Measurements from ENCODE around the gene UBE2E3. TPM values are rescaled to one million over a fixed set of nuclear protein-coding genes. Genes with fewer than 3 reads are reported as not detected.
"Not testable (repeated sequence)": the region's sequence is repeated elsewhere in the genome, so short reads cannot be mapped to it uniquely, and the experiment has no call there.

The UBE2E3 gene
- polyA plus RNA-seq, 1 donor = 250 TPM

DNA sequence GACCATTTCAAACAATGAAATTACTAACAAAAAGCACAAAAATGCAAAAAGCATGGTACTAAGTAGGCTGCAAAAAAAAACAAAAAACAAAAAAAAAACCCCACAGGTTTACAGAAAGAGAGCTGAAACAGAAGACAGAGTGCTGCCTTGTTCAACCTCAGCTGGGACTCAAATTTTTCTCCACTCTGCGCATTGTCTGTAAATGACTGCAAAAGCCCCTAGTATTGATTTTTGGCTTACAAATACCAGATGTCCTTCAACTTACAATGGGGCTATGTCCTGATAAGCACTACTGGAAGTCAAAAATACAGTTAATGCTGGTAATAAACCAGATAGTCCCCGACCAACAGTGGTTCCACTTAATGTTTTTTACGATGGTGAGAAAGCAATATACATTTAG lies 42.2 kb downstream of the UBE2E3 start:
- no peak for DNase-seq

DNA sequence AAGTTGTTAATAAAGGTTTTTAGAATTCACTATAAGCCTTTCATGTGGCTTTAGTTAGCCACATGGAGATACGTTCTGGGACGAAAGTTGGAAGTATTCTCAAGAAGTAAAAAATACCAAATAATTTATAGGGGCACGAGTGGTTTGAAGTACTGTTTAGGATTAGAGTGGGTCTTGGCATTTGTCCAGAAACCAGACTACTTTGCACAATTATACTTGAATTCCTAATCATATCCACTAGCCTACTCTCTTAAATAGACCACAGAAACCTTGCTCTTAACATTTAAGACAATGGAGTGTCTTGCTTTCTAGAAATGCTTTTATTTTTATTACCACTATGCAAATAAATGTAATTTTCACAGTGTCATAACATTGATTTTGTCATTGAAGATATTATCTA lies 44.6 kb downstream of the UBE2E3 start:
- peak; percentile 3 for DNase-seq

DNA sequence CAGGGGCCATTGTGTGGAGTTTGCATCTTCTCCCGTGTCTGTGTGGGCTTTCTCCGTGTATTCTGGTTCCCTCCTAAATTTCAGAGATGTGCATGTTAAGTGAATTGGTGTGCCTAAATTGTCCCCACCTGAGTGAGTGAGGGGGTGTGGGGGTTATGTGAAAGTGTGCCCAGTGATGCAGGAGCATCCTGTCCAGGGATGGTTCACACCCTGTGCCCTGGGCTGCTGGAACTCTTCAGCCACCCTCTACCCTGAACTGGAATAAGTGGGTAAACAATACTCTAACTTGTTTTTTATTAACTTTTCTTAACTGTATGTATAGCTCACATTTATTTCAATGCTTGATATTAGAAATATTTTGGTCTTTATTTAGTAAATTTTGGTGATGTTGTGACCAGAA lies 56.0 kb downstream of the UBE2E3 start:
- DNase-seq = no peak

DNA sequence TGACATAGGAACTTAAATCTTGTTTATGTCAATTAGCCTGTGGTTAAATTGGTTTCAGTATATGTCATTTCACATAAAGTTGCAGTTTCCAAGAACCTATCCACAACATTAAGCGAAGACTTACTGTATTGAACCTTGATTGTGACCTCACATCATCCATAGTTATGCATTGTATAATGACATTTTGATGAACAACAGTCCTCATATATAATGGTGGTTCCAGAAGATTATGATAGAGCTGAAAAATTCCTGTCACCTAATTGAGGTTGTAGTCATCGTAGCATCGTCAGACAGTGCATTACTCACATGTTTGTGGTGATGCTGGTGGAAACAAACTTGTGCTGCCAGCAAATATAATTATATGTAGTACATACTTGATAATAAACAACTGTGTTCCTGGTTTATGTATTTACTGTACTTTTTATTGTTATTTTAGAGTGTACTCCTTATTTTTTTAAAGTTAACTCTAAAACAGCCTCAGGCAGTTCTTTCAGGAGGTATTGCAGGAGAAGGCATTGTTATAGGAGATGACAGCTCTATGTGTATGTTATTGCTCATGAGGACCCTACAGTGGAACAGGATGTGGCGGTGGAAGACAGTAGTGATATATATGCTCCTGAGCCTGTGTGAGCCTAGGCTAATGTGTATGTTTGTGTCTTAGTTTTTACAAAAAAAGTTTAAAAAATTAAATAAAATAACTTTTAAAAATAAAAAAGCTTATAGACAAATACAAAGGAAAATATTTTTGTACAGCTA lies 56.6 kb downstream of the UBE2E3 start:
- no peak for DNase-seq

DNA sequence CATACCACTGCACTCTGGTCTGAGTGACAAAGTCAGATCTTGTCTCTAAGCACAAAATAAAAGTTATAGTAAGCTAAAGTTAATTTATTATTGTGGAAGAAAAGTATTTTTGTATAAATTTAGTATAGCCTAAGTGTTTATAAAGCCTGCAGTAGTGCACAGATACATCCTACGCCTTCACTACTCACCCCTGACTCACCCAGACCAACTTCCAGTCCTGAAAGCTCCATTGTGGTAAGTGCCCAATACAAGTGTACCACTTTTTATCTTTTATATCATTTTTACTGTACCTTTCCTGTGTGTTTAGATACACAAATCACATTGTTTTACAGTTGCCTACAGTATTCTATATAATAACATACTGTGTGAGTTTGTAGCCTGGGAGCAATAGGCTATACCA lies 57.5 kb downstream of the UBE2E3 start:
- no peak for DNase-seq

DNA sequence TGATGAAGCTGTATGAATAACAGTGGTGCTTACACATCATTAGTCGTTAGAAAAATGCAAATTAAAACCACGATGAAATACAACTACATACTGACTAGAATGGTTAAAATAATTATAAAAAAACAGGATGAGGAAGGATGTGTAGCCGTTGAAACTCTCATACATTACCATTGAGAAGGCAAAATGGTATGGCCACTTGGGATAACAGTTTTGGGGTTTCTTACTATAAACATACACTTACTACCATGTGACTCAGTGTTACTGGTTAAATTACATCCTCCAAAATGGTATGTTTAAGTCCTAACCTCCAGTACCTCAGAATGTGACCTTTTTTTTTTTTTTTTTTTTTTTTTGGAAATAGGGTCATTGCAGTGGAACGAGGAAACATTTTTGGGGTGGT lies 58.4 kb downstream of the UBE2E3 start:
- DNase-seq = no peak

DNA sequence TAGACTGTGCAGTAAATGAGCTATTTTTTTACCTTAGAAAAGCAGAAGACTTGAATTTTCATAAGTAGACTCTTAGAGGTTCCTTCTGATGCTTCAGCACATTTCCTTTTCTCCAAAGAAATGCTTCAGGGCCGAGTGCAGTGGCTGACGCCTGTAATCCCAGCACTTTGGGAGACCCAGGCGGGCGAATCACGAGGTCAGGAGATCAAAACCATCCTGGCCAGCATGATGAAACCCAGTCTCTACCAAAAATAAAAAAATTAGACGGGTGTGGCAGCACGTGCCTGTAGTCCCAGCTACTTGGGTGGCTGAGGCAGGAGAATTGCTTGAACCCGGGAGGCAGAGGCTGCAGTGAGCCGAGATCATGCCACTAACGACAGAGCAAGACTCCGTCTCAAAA lies 60.4 kb downstream of the UBE2E3 start:
- DNase-seq = not testable (repeated sequence)

DNA sequence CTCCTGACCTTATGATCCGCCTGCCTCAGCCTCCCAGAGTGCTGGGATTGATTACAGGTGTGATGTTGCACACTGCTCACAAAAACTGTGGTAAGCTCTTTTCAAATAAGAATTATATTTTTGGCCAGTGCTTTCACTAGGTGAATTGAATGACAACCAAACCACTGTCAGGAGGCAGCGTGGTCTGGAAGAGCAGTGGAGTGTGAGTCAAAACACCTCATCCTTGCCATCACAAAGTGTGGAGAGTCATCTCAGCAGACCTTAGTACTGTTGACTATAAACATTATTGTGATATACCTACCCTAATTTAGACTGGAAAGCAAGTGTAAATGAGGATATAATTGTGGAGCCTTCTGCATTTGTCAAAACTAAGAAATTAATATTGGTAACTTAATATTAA lies 61.3 kb downstream of the UBE2E3 start:
- no peak for DNase-seq

DNA sequence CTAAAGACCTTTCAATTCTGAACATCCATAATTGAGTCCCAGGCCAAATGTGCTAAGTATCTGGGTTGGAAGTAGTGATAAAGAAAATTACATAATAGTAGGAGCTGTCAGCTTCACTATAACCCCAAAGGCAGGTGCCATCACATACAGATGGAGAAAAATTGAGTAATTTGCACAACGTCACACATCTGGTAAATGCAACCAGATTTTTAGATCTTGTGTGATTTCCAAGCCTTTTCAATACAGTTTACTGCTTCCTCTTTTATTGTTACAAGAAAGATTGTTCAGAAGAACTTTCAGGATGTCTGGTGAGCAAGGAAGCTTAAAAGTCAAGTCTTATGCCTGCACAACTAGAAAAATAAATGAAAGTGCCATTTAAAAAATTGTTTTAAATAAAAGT lies 62.3 kb downstream of the UBE2E3 start:
- no peak for DNase-seq

DNA sequence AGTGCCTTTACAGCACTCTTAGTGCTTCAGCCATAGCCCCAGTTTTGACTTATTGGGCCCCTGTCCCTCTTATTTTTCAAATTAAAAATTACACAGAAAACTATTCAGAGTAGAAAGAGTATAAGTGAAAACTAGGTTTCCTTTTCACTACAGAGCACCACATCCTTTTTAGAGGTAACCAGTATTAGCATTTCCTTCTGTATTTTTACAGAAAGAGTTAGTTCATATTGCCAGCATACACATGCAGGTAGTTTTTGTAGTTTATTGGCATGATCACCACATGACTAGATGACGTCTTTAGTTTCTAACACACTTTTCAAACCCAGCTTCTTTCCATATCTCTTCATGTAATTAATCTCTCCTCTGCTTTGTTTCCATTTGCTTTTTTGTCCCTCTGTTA lies 66.4 kb downstream of the UBE2E3 start:
- no peak for DNase-seq

DNA sequence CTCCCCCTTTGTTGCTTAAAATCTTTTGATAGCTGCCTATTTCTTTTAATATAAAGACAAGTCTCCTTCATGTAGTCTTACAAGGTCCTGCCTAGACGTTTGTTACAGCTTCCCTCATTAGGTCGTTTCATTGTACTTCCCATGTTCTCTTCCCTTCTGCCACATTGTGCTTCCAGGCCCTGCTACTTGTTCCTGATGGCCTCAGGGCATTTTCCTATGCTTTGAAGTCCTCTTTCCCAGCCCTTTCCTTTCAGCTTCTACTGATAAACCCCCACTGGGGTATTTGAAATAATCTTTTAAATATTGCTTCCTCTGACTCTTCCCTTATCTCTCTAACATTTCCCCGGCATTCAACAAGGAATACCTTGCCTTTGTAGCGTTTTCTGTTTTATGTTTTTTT lies 67.4 kb downstream of the UBE2E3 start:
- no peak for DNase-seq

DNA sequence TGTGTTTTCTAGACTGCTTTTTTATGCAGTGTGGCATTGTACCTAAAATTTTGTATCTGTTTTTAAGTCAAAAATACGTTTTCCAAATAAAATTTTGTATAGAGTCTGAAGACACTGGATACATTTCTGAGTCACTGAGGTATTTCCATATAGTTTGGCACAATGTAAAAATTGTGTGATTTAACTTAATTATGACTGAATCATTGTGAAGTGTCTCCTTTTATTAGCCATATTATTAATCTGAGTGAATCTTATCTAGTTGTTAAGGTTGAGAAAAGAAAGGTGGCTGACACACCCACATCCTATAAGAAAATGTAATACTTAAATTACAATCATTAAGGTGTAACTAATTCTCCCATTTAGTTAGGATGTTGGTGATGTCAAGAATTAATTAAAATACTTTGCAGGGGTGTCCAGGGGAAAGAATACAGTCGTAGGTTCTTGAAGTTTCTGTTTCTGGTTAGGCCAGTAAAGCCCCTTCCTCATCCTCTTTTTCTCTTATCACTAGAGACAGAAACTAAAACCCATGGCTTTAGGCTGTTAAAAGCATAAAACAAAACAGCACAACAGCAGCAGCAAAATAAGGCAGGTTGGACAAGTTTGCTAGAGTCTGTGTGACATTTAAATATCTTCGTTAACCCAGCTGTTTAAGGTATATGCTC lies 71.6 kb downstream of the UBE2E3 start:
- no peak for DNase-seq

DNA sequence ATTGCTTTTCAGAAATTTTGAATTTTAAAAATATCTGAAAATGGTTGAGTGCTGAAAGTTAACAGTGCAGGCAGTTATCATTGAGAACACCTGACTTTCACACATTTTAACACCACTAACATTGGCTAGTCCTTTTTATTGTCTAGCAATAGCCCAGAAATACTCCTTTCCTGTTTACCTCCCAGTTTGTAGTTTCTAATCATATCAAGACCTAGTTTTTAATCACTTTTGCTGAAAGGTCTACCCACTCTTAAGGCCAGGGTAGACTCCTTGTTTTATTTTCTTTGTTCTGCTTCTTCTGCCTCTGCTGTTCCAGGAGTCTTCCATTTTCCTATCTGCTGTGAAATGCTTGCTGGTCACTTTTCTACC lies 72.1 kb downstream of the UBE2E3 start:
- DNase-seq = no peak

DNA sequence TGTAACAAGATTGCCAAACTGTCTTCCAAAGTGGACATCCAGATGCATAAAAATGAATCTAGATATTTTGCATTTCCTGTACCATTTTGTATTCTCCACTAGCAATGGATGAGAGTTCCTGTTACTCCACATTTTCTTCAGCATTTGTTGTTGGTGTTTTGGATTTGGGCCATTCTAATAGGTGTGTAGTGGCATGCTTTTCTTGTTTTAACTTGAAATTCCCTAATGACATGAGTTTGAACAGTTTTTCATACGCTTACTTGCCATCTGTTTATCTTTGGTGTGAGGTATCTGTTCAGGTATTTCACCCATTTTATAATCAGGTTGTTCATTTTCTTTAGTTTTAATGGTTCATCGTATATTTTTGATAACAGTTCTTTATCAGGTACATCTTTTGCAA lies 73.9 kb downstream of the UBE2E3 start:
- DNase-seq = no peak

DNA sequence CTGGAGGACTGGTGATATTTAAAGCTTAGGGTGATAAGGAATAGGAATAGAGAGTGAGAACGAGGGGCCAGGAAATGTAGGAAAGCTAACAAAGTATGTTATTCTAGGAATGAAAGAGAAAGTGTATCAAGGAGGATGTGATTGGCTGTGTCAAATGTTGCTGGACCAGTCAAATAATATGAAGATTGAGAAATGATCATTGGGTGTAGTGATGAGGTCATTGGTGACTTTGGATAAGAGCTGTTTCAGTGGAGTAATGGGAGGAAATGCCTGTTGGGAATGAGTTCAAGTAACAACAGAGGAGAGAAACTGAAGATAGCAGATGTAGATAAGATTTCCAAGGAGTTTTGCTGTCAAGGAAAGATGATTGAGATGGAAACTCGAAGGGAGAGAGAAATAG lies 74.4 kb downstream of the UBE2E3 start:
- no peak for DNase-seq

DNA sequence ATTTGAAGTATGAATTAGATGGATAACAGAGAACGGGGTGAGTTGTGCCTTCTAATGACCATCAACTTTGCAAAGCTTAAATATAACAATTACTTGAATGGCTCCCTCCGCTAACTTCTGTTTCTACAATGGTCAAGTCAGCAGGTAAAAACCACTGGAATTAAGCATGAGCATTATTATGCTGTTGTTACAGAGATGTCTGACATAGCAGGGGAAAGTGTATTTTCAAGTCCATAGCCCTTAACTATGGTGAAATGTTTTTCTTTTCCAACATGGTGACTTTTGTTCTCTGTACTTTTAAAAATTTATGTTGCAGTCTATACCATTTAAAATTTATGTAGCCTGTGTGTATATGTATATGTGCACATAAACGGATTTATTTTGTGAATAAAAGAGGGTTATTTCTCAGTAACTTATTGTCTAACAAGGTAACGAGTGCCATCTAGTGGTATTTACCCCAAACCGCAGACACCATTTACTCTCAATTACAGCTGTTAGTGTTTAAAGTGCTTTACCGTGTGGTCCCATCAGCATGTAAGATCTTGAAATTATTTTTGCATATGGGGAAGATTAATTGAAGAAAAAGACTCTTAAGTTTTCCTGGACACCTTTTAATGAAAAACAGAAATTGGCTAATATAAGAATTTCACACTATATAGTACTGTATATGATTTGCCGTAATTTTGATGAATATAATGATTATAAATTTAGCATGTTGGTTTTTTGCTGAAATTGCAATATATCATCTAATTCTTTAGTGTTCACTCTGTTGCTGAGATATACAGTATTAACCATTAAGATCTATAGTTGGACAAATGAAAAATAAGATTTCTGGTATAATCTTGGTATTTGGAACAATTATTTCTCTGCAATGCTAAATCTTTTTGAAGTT lies 78.2 kb downstream of the UBE2E3 start:
- DNase-seq = no peak

DNA sequence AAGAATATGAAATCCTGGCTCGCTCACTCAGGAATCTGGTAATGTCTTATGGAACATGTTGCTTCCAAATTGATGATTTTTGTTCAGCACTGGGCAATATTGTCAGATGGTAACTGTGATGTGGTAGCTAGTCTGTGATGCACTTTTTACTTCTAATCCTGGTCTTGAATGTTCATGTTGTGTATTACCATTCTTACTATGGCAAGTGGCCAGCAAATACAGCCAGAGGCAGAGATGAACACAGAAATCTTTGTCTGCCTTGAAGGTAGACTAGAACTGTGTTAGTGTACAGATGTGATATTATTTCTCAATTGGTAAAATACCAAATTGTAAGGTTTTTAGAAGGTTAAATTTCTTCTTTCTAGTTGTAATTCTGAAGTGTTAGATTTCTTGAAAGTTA lies 83.3 kb downstream of the UBE2E3 start:
- DNase-seq = no peak

DNA sequence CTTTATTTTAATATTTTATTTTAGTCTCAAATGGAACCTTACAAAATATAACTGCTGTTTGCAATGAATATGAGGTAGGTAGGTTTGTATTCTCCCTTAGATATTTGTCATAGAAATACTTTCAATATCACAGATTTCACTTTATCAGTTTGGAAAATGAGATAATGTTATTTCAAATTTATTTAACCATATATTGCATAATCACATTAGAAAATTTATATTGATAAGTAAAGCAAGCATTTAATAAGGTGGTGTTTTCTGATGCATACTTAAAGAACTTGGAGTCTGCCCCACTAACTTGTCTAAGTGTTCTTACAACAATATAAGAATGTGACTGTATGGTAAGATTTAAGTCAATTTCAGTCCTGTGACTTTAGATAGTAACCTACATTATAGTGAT lies 85.1 kb downstream of the UBE2E3 start:
- DNase-seq = no peak

DNA sequence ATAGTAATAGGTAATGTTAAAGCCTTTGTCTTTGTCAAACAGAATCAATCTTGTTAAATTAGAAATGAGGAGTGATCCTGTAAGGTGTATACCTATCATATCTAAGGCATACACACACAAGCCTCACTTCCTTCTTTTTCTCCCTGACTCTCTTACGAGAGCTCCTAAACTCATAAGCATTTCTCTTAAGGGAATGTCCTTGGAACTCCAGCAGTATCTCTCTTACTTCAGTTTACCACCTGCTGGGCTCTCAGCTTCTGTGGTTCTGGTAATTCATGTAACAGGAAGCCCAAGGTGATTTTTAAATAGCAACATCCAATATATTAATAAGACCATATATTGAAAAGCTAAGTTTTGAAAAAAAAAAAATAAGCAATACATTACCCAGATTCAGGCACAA lies 85.9 kb downstream of the UBE2E3 start:
- DNase-seq = no peak

DNA sequence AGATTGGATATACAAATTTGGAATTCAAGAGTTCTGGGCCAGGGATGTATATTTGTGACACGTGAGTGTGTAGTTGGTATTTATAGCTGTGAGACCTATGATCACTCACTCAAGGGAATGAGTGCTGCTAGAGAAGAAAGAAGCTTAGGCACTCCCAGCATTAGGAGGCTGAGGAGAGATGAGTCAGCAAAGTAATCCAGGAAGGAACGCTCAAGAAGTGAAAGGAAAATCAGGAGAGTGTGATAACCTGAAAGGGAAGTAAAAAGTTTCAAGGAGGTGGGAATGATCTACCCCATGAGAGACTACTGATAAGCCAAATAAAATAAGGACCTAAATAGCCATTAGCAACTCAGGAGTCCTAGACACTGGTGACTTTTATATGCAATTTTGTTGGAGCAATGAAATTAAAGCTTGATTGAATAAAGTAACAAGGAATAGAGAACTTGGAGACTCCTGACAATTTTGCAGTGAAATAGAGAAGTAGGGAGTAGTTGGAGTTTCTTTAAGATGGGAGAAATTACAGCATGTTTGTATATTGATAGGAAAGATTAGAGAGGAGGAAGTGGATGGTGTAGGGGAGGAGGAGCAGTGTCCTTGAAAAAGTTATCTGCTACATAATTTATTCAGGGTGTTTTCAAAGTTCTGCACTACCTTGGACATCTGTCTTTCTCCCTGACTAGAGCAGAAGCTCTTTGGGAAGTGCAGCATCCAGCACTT lies 89.9 kb downstream of the UBE2E3 start:
- DNase-seq = no peak

DNA sequence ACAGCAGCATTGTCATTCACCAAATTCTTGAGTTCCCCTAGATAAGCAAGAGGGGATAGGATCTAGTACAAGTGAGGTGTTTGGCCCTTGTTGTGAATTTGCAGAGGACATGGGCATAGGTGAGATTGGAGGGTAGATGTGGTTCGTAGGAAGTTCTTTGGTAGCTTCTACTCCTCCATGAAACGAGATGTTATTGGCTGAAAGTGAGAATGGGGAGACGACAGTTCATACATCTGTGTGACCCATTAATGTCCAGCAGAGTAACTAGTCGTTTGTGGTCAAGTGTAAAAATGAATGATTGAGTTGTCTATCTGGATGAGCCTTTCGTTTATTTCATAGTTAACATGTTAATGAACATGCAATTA lies 90.4 kb downstream of the UBE2E3 start:
- no peak for DNase-seq

DNA sequence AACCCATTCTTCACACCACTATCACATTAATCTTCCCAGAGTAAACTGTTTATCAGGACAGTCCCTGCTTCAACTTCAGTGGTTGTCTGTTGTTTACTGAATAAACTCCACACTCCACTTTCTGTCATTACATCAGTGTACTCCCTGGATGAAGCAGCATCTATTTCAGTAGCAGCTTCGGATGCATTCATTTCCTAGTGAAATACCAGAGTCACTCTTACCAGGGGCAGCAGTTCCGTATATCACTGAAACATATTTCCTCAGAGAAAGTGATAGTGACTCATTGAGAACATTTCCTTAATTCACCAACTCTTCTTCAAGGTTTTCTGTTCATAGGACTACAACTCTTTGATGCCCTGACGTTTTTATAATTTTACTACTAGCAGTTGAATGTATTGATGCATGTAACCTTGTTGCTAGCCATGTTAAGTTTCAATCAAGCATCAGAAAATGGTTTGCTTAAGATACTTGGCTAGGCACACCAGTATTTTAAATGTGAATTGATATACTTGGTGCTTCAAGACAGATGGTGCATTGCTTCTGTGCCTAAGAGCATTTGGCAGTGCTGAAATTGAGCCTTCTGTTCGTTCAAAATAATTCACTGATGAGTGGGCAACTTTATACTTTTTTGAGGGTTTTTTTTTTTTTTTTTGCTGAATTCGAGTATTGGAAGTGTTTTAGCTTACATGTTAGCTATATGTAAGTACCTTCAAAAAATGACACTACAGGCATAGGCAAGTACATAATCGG lies 92.3 kb downstream of the UBE2E3 start:
- no peak for DNase-seq
